ENCODE data around the gene GNB4.
A peak's percentile ranks its signal among the peaks of the same experiment; 100 is the strongest.

Gene GNB4

DNA sequence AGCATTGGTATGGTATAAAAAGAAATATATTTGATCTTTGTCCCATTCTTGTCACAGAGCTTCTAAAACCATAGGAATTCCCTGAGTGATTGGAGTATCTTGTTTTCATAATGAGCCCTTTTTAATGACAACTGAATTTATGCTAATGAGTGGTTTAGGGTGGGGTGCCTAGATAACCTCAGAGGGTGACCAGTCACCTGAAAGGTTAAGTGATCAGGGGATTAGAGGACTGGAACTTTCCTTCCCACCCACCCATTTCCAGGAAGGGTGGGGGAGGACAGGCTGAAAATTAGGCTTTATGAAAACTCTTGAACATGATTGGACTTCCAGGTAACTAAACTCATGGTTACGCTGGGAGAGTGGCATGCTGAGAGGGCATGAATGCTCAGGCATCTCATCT lies 95.3 kb downstream of the GNB4 start:
- DNase-seq (ENCODE audit: low spot score), result no peak

GRCh38 chr3:179348325-179349013 lies 102.8 kb downstream of the GNB4 start:
- no peak for DNase-seq (ENCODE audit: low spot score)

GRCh38 chr3:179347345-179348194 lies 103.7 kb downstream of the GNB4 start, which contains the start of gene MFN1:
TSS of gene MFN1 (plus strand) at chr3:179347709. CDS start at chr3:179348852, 1,143 bp downstream.
- DNase-seq (ENCODE audit: low spot score), result peak; percentile 94

All from hematopoietic multipotent progenitor cell treated with erythropoietin and hydrocortisone succinate and interleukin-3 and kit ligand, for 17 days (in vitro differentiated cells).